Loucy (cell line): ENCODE results near the gene MFN2.
A peak's percentile ranks its signal among the peaks of the same experiment; 100 is the strongest.
"Not testable (repeated sequence)": the region's sequence is repeated elsewhere in the genome, so short reads cannot be mapped to it uniquely, and the experiment has no call there.

ENCODE experiments used
- H2AFZ ChIP-seq: fragments of 200-600 bp; sonication (generic); 2 replicates; pipeline ENCODE4 v1.6.0; 2016; ENCODE audit warnings: antibody characterized with exemption, mild to moderate bottlenecking, low read length, moderate library complexity
- H3F3A ChIP-seq: fragments of 200-600 bp; 2 replicates; pipeline ENCODE4 v1.6.0; 2016; ENCODE audit warnings: antibody characterized with exemption, low read depth, mild to moderate bottlenecking
- H3K27me3 ChIP-seq: fragments of 200-600 bp; sonication (generic); 2 replicates; pipeline ENCODE4 v1.6.1; 2014; ENCODE audit warnings: low read length, mild to moderate bottlenecking; ENCODE audit not compliant: insufficient read depth, poor library complexity, severe bottlenecking
- H3K36me3 ChIP-seq: fragments of 200-600 bp; sonication (generic); 2 replicates; pipeline ENCODE4 v1.6.1; 2016; ENCODE audit warnings: low read length; ENCODE audit not compliant: insufficient read depth
- H3K4me1 ChIP-seq: fragments of 200-600 bp; sonication (generic); 2 replicates; pipeline ENCODE4 v1.5.1; 2014; ENCODE audit warnings: low read length, mild to moderate bottlenecking; ENCODE audit not compliant: insufficient read depth, poor library complexity, severe bottlenecking
- H3K4me2 ChIP-seq: fragments of 200-600 bp; sonication (generic); 2 replicates; pipeline ENCODE4 v1.6.0; 2014; ENCODE audit warnings: antibody characterized with exemption, low read length, low read depth, mild to moderate bottlenecking; ENCODE audit not compliant: poor library complexity, severe bottlenecking
- H3K4me3 ChIP-seq: fragments of 200-600 bp; sonication (generic); 2 replicates; pipeline ENCODE4 v1.5.1; 2014; ENCODE audit warnings: low read length, mild to moderate bottlenecking, mixed read lengths; ENCODE audit not compliant: poor library complexity, severe bottlenecking
- H3K79me2 ChIP-seq: fragments of 200-600 bp; sonication (generic); 2 replicates; pipeline ENCODE4 v1.6.1; 2014; ENCODE audit warnings: low read length; ENCODE audit not compliant: insufficient read depth
- H3K9ac ChIP-seq: fragments of 200-600 bp; sonication (generic); 2 replicates; pipeline ENCODE4 v1.6.0; 2014; ENCODE audit warnings: mild to moderate bottlenecking, low read depth, low read length, moderate library complexity; ENCODE audit not compliant: poor library complexity, severe bottlenecking
- H3K9me2 ChIP-seq: fragments of 200-600 bp; sonication (generic); replicated peaks from 2 replicates; pipeline ENCODE4 v1.6.1; 2016; ENCODE audit warnings: low read depth, low read length, mixed read lengths
- H3K9me3 ChIP-seq: fragments of 200-600 bp; sonication (generic); 2 replicates; pipeline ENCODE4 v1.6.1; 2014; ENCODE audit warnings: mild to moderate bottlenecking, antibody characterized with exemption, low read length, low read depth; ENCODE audit not compliant: insufficient read depth
- H4K20me1 ChIP-seq: fragments of 200-600 bp; sonication (generic); 2 replicates; pipeline ENCODE4 v1.6.0; 2014; ENCODE audit warnings: antibody characterized with exemption, low read length, mild to moderate bottlenecking; ENCODE audit not compliant: insufficient read depth, poor library complexity, severe bottlenecking
- CTCF ChIP-seq: fragments of 200-600 bp; sonication (generic); conservative IDR thresholded peaks from 2 replicates; pipeline ENCODE4 v1.5.1; 2014; ENCODE audit warnings: mild to moderate bottlenecking, antibody characterized with exemption, low read length
- EZH2phosphoT487 ChIP-seq: fragments of 200-600 bp; IDR thresholded peaks from 2 replicates; pipeline ENCODE4 v1.6.1; 2018; ENCODE audit warnings: antibody characterized with exemption, mild to moderate bottlenecking, moderate library complexity, borderline replicate concordance

The MFN2 gene

GRCh38 chr1:12037486-12038355 lies 57.5 kb downstream of the MFN2 start:
- H3K4me1 ChIP-seq: no peaks in the 10 kb centered on the region
- H3K9ac ChIP-seq: no peak overlapping the region
- no peaks in the 10 kb centered on the region for H3K9me2 ChIP-seq
- H3K79me2 ChIP-seq: no peaks in the 10 kb centered on the region
- no peaks in the 10 kb centered on the region for H3K36me3 ChIP-seq
- no peaks in the 10 kb centered on the region for H3K27me3 ChIP-seq
- TF ChIP-seq EZH2phosphoT487 (no peak), CTCF (no peak)
- no peaks in the 10 kb centered on the region for H3F3A ChIP-seq
- no peaks in the 10 kb centered on the region for H3K9me3 ChIP-seq
- no peak overlapping the region for H3K4me3 ChIP-seq
- no peaks in the 10 kb centered on the region for H4K20me1 ChIP-seq
- no peak overlapping the region for H2AFZ ChIP-seq
- no peak overlapping the region for H3K4me2 ChIP-seq

GRCh38 chr1:12038356-12039163 lies 58.3 kb downstream of the MFN2 start:
- Histone ChIP-seq H3K79me2 (no peaks in the 10 kb centered on the region), H3K4me3 (no peak overlapping the region), H4K20me1 (no peaks in the 10 kb centered on the region), H3K9ac (peak overlapping the region; percentile 2), H3K36me3 (no peaks in the 10 kb centered on the region), H3K9me3 (no peaks in the 10 kb centered on the region), H3K4me2 (no peak overlapping the region), H2AFZ (no peak overlapping the region), H3F3A (no peaks in the 10 kb centered on the region), H3K9me2 (no peaks in the 10 kb centered on the region), H3K4me1 (no peaks in the 10 kb centered on the region), H3K27me3 (no peaks in the 10 kb centered on the region)
- no peak for TF ChIP-seq CTCF
- no peak for TF ChIP-seq EZH2phosphoT487

- no peak overlapping the region for H3K4me2 ChIP-seq
- no peak overlapping the region for H3K4me3 ChIP-seq
- no peaks in the 10 kb centered on the region for H3K27me3 ChIP-seq
- peak overlapping the region; percentile 2 for H3K9ac ChIP-seq
- H2AFZ ChIP-seq: no peak overlapping the region
- no peaks in the 10 kb centered on the region for H3K9me2 ChIP-seq
- H3K36me3 ChIP-seq: no peaks in the 10 kb centered on the region
- H3K79me2 ChIP-seq: no peaks in the 10 kb centered on the region
- H3K9me3 ChIP-seq: no peaks in the 10 kb centered on the region
- H3F3A ChIP-seq: no peaks in the 10 kb centered on the region
- H4K20me1 ChIP-seq: no peaks in the 10 kb centered on the region
- TF ChIP-seq EZH2phosphoT487 (no peak), CTCF (no peak)
- no peaks in the 10 kb centered on the region for H3K4me1 ChIP-seq
Observed at GRCh38 chr1:12039164-12039525, 58.9 kb downstream of the MFN2 start.

- not testable (repeated sequence) for H3K36me3 ChIP-seq, H3K4me1 ChIP-seq, H3K27me3 ChIP-seq, H3K4me3 ChIP-seq, H3K9me2 ChIP-seq, H2AFZ ChIP-seq, H4K20me1 ChIP-seq, H3K9me3 ChIP-seq, H3K4me2 ChIP-seq, H3K9ac ChIP-seq, H3K79me2 ChIP-seq, H3F3A ChIP-seq
Observed at GRCh38 chr1:12039824-12040456, 59.7 kb downstream of the MFN2 start.
